ENCODE results near the gene ARMH3.

Gene ARMH3

GRCh38 chr10:101935431-101935830, 120.5 kb downstream of the ARMH3 start:
- DNase-seq = no peak

DNA sequence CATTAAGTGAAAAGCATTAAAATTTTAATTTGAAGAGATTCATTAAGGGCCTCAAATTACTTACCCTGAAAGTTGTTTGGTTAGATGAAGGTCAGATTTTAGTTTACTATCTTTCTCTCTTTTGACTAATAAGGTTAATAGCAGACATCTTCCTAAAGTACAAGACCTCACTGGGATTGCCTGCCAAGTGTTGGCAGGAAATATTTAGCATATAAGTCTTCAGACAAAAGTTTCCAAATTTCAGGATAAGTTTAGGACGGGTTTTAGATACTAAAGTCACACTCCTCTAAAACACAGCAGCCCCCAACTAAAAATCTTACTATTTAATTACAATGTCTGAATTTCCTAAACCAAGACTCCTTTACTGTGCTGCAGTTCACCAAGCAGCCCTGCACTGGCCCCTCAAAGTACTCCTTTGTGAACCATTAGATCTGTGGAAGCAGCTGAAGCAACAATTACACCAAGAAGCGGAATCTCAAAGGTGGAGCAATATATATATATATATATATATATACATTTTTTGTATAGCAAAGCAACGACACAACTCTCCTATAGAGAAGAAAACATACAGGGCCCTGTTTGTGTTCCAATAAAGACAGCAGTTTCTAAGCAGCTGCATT, 121.2 kb downstream of the ARMH3 start:
- no peak for DNase-seq

DNA sequence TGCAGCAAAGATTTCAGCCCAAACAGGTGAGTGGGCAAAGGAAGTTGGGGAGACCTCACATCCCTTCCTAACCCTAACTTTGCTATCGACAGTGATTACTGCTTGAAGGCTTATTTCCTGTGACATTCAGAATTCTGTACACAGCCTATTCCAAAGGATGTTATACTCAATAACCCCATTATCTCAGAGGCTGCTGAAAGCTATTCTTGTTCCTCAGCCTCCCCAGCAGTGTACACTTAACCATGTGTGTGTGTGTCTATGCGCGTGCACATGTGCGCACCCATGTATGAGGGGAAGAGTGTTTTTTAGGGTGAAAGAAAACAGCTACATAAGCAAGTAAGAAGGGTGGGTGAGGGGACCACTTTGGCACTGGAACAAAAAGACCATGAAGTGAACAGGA, 122.0 kb downstream of the ARMH3 start:
- DNase-seq = no peak

- DNase-seq = no peak
Measured at GRCh38 chr10:101932183-101932582, 123.8 kb downstream of the ARMH3 start.

DNA sequence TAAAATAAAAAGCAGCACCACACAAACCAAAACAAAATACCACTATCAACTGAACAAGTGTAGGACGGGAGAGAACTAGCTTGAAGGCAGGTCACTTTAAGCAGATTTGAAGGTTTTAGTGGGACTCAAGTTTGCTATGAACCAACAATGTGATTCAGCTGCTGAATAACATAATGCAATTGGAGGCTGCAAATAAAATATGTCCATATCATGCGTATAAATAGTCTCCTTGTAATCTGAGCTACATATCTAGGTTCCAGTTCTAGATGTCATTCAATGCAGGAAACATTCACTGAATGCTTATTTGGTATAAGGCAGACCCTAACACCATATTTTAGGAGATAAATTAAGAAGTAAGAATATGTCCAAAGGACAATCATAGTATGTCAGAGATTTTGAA, 130.9 kb downstream of the ARMH3 start:
- DNase-seq = no peak

- DNase-seq = no peak
Measured at GRCh38 chr10:101923256-101923655, 132.7 kb downstream of the ARMH3 start.

- DNase-seq = no peak
Measured at GRCh38 chr10:101922846-101923245, 133.1 kb downstream of the ARMH3 start.

DNA sequence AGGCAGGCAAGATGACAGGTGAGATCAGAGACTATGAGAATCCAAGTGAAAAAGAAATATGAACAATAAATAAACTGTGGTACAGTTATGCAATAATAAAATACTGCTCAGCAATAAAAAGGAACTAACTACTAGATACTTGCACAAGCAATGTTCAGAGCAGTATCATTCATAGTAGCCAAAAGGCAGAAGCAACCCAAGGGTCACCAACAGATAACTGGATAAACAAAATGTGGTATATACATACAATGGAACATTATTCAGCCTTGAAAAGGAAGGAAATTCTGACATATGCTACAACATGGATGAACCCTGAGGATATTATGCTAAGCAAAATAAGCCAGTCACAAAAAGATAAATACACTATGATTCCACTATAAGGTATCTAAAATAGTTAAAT, 135.4 kb downstream of the ARMH3 start:
- no peak for DNase-seq

GRCh38 chr10:101919026-101919770, 136.8 kb downstream of the ARMH3 start:
- no peak for DNase-seq

DNA sequence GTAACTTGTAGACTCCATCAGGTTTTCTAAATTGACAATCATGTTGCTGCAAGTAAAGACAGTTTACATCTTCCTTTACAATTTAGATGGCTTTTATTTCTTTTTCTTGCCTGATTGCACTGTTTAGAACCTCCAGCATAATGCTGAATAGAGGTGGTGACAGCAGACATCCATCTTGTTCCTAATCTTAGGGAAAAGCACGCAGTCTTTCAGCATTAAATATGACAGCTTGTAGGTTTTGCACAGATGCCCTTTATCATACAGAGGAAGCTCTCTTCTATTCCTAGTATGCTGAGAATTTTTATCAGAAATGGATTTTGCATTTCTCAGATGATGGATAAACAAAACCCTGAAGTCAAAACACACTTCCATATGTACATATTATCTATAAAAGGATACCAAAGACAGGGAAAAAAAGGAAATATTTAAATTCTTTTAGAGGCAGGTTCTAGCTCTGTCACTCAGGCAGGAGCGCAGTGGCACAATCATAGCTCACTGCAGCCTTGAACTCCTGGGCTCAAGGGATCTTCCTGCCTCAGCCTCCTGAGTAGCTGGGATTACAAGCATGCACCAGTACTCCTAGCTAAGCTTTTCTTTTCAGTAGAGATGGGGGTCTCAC, 143.3 kb downstream of the ARMH3 start:
- DNase-seq = no peak

GRCh38 chr10:101906586-101907183, 149.3 kb downstream of the ARMH3 start:
- no peak for DNase-seq

DNA sequence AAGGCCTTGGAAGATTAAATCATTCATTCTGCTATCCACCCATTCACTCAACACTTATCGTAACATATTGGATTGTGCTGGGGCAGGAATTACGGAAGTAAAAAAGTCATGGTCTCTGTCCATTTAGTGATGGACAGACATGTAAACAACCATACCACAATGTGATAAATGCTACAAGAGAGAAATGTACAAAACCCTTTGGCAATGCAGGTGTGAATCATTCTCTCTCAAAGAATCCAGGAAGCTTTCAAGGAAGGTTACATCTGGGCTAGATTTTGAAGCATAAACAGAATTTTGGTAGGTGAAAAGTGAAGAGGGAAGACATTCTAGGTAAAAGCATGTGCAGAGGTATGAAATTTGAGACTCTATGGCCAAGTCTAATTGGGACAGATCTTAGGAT, 150.7 kb downstream of the ARMH3 start:
- DNase-seq = no peak

GRCh38 chr10:101903827-101904550, 152.0 kb downstream of the ARMH3 start:
- DNase-seq = peak; percentile 29

GRCh38 chr10:101902820-101903145, 153.2 kb downstream of the ARMH3 start:
- DNase-seq = no peak

- no peak for DNase-seq
Measured at GRCh38 chr10:101902032-101902819, 153.7 kb downstream of the ARMH3 start.

GRCh38 chr10:101901340-101901739, 154.6 kb downstream of the ARMH3 start:
- no peak for DNase-seq

- DNase-seq = no peak
Measured at GRCh38 chr10:101897633-101898032, 158.3 kb downstream of the ARMH3 start.

GRCh38 chr10:101896225-101896877, 159.6 kb downstream of the ARMH3 start:
- DNase-seq = no peak

GRCh38 chr10:101895781-101896180, 160.2 kb downstream of the ARMH3 start:
- no peak for DNase-seq

DNA sequence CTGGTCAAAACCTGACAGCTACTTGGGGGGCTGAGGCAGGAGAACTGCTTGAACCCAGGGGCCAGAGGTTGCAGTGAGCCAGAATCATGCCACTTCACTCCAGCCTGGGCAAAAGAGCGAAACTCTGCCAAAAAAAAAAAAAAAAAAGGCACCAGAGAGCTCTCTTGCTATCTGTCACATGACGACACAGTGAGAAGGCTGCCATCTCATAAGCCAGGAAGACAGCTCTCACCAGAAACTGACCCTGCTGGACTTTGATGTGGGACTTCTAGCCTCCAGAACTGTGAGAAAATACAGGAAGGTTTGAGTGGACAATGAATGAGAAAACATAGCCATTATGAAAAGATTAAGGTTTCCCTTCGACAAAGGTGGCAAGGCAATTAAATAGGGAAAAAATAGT, 161.2 kb downstream of the ARMH3 start:
- no peak for DNase-seq

DNA sequence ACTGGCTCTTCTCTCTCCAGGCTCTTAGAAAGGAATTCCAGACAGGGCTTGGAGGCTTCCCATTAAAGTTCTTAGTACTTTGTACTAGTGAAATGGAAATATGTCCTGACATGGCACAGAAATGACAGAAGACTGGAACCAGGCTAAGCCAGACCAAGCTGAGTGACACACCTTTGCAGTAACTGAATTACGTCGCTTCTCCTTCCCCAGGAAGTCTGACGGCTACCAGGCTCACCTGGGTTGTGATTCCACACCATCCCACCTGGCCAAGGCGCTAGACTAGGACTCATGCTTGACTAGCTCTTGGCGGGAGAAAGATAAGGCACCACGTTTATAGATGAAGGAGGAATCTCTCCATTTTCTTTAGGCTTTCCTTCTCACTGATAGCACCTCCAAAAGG, 161.7 kb downstream of the ARMH3 start:
- DNase-seq = no peak

DNA sequence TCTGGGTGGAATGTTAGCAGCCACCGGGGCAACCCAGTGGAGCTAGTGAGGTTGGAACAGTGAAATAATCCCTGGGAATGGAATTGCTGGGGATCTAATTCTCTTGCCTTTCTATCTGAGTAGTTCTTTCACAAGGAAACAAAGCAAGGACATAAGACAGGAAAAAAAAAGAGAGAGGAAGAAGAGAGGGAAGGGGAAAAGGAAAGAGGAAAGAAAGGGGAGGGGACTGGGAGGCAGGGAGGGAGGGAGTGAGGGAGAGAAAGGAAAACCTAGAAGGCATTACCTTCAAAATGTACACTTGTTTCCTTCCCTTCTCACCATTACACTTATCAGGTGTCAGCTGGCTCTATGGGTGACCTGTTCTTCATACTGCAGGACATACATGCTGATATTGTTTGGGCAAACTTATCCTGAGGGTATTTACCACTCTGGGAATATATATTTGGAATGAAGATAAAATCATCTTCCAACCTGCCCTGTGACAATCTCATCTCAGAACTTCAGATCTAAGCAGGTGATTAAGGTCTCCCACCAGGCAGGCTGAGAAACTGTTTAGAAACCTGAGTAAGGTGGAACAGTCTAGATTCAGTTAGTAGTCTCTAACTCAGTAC, 162.4 kb downstream of the ARMH3 start:
- DNase-seq = no peak
